ENCODE results near the gene ZNF664. TPM values are rescaled to one million over a fixed set of nuclear protein-coding genes. Genes with fewer than 3 reads are reported as not detected.

ZNF664 gene
- polyA plus RNA-seq, 1 experiment: 42.4 TPM

DNA sequence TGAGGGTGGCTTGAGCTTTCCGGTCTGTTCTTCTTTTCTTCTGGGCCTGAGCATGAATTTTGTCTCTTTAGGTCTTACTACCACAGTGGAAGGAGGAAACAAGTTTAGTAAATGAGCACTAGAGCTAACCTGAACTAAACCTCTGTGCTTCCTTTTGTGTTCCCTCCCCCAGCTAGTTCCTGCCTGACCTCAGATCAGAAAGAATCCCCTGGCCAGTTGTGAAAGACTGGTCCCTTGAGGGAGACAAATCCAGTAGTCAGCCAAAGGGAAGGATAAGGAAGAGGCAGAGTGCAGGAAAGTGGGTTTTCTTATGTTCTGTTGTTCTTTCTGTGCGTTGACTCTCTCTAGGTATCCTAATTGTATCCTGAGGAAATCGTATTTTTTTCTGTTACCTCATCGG is 17.5 kb downstream of the ZNF664 start:
- TF ChIP-seq, protein P1, sequence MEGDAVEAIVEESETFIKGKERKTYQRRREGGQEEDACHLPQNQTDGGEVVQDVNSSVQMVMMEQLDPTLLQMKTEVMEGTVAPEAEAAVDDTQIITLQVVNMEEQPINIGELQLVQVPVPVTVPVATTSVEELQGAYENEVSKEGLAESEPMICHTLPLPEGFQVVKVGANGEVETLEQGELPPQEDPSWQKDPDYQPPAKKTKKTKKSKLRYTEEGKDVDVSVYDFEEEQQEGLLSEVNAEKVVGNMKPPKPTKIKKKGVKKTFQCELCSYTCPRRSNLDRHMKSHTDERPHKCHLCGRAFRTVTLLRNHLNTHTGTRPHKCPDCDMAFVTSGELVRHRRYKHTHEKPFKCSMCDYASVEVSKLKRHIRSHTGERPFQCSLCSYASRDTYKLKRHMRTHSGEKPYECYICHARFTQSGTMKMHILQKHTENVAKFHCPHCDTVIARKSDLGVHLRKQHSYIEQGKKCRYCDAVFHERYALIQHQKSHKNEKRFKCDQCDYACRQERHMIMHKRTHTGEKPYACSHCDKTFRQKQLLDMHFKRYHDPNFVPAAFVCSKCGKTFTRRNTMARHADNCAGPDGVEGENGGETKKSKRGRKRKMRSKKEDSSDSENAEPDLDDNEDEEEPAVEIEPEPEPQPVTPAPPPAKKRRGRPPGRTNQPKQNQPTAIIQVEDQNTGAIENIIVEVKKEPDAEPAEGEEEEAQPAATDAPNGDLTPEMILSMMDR (IDR thresholded peaks at IDR 0.05; ENCODE audit: insufficient read depth, low read depth, low read length): no peak
- H3K4me3 ChIP-seq (ENCODE audit: low read depth, low read length): no peak overlapping the region
- ChIA-PET POLR2A (no interaction called here), CTCF (interaction anchor here (2.1 kb wide), 1 partner anchor 42 kb away, joined by 5 read pairs; no protein-coding TSS in a partner anchor)
- peaks cover 4% of the 10 kb centered on the region; the same call in 1 of the 2 replicates for H3K36me3 ChIP-seq (ENCODE audit: control insufficient read depth, insufficient read depth, low read length)
- DNase-seq (ENCODE audit: low read depth): no peak
- no peaks in the 10 kb centered on the region for H3K27me3 ChIP-seq (ENCODE audit: control insufficient read depth, insufficient read depth, low read length)

DNA sequence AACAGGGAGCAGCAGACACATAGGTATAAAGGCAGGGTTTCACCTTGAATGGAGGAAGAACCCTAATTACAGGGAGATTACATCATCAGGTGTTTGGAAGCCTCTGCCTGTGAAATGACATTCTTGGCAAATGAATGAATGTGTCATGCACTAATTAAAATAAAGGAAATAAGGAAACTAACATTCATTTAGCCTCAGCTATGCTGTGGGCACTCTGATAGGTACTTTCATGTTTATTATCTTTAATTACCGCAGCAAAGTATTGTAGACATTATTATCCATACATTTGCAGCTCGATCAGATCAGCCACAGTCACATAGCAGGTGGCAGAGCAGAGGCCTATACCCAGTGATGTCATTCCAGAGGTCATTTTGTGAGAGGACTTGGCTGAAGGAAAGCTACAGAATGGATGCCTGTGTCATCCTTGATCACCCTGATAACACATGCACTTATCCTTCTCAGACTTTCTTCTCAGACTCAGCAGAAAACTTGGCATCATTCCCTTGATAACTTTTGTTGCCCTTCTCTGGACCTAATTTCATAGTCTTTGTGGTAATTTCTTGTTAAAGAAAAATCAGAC is 18.4 kb downstream of the ZNF664 start:
- Histone ChIP-seq H3K36me3 (ENCODE audit: control insufficient read depth, insufficient read depth, low read length) (peaks cover 4% of the 10 kb centered on the region; the same call in 1 of the 2 replicates), H3K27me3 (ENCODE audit: control insufficient read depth, insufficient read depth, low read length) (no peaks in the 10 kb centered on the region), H3K4me3 (ENCODE audit: low read depth, low read length) (no peak overlapping the region)
- ChIA-PET CTCF (interaction anchor here (2.1 kb wide), 1 partner anchor 41 kb away, joined by 5 read pairs; no protein-coding TSS in a partner anchor), POLR2A (no interaction called here)
- DNase-seq (ENCODE audit: low read depth): no peak
- TF ChIP-seq, protein P1 (IDR thresholded peaks at IDR 0.05; ENCODE audit: insufficient read depth, low read depth, low read length): no peak

DNA sequence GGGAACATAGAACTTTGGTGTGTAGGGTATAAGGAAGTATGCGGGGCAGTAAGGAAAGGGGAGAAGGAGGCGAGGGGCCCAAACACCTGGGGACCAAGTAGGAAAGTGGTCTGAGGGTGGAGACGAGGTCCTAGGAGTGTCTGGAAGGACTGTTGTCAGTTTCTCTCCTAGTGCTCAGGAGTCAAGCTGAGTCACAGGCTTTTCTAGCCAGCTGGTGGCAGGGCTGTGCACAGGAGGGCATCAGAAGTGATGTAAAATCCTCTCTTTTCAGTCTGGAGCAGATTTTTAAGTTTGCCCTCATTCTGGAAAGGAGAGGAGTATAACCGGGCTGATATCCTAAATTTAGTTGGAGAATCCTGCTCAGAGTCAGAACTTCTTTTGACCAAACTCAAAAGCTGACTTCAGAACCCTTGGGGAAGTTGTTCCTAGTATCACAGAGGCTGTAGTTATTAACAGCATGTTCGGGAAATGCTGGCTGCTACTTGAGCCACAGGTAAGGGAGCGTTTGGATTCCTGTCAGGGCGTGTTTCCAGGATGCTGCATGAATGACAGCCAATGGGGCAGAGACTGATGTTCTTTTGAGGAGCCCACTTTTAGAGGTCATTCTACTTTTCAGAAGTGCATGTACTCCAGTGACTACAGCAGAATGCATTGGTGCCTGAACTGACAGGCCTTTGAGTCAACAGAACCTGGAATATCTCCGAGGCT is 19.3 kb downstream of the ZNF664 start:
- Histone ChIP-seq H3K36me3 (ENCODE audit: control insufficient read depth, insufficient read depth, low read length) (peaks cover 4% of the 10 kb centered on the region; the same call in 1 of the 2 replicates), H3K27me3 (ENCODE audit: control insufficient read depth, insufficient read depth, low read length) (no peaks in the 10 kb centered on the region), H3K4me3 (ENCODE audit: low read depth, low read length) (no peak overlapping the region)
- ChIA-PET POLR2A (no interaction called here), CTCF (interaction anchor here (0.9 to 2.1 kb wide), 3 partner anchors 8 to 197 kb away, joined by 3 to 5 read pairs (median 3); no protein-coding TSS in a partner anchor)
- TF ChIP-seq, protein P1 (IDR thresholded peaks at IDR 0.05; ENCODE audit: insufficient read depth, low read depth, low read length): no peak
- no peak for DNase-seq (ENCODE audit: low read depth)

DNA sequence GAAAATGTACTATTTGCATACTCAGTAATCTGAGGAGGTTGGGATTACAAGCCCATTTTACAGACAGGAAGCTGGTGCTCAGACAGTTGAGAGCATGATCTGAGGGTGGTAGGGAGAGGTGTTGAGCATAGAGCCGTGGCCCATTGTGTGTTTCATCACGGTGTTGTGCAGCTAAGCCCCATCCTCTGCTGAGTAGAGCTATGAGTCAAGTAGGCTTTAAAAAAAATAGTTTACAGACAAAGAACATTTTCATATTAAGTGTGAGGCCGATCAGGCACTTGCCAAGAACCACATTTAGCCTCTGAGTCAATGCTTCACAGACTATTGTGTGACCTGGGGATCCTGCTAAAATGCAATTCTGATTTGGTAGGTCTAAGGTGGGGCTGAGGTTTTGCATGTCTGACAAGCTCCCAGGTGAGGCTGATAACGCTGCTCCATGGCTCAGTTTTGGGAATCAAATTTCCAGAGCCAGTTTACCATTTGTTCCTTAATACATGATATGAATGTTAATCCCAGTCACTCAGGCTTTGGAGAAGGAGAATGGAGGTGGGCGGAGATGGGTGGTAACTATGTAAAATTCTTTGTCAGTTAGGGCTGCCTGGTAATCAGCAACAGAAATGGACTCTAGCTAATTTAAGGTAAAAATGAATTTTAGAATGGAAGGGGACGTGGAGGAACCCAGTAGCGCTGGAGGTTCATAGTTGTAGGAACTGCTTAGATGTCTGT is 22.2 kb downstream of the ZNF664 start:
- DNase-seq (ENCODE audit: low read depth): no peak
- no peak overlapping the region for H3K4me3 ChIP-seq (ENCODE audit: low read depth, low read length)
- CTCF ChIA-PET: interaction anchor here (0.6 to 5.2 kb wide), 5 partner anchors 10 to 732 kb away, joined by 3 to 30 read pairs (median 3); no protein-coding TSS in a partner anchor
- H3K36me3 ChIP-seq (ENCODE audit: control insufficient read depth, insufficient read depth, low read length): 0 out of 2 replicates have a peak, but pooled peaks cover 4% of the 10 kb centered on the region
- H3K27me3 ChIP-seq (ENCODE audit: control insufficient read depth, insufficient read depth, low read length): no peaks in the 10 kb centered on the region
- TF ChIP-seq, protein P1 (IDR thresholded peaks at IDR 0.05; ENCODE audit: insufficient read depth, low read depth, low read length): no peak
- POLR2A ChIA-PET: no interaction called here

DNA sequence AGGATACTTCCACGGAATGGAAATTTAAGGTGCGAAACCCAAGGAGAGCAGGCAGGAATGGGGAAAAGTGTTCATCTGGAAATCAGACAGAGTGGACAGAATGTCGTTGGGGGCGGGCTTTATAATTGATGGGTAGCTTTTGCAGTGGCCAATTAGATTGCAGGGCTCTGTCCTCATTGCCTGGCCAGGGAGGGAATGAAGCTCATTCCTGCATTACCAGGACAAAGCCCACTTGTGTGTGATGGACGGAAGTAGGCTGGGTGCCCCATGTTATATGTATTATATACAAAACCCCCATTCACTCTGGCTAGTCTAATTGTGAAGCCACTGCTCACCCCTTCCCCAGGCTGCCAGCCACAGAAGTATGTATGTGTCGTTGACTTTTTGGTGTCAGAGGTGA is 23.6 kb downstream of the ZNF664 start:
- H3K36me3 ChIP-seq (ENCODE audit: control insufficient read depth, insufficient read depth, low read length): peaks cover 6% of the 10 kb centered on the region
- ChIA-PET CTCF (interaction anchor here (1.0 to 5.2 kb wide), 4 partner anchors 10 to 36 kb away, joined by 3 to 30 read pairs (median 4); no protein-coding TSS in a partner anchor), POLR2A (no interaction called here)
- H3K27me3 ChIP-seq (ENCODE audit: control insufficient read depth, insufficient read depth, low read length): no peaks in the 10 kb centered on the region
- TF ChIP-seq, protein P1 (IDR thresholded peaks at IDR 0.05; ENCODE audit: insufficient read depth, low read depth, low read length): no peak
- no peak overlapping the region for H3K4me3 ChIP-seq (ENCODE audit: low read depth, low read length)
- no peak for DNase-seq (ENCODE audit: low read depth)

Data from BJ (cell line).